Activated naive CD4-positive, alpha-beta T cell treated with Interleukin-2 at 50 U/mL for 16 hours (primary cell): ENCODE data around the gene TRIM8.

Source experiments
- DNase-seq: peaks from one replicate; pipeline ENCODE4 v3.0.0-alpha.2; 2020

Gene TRIM8, protein sequence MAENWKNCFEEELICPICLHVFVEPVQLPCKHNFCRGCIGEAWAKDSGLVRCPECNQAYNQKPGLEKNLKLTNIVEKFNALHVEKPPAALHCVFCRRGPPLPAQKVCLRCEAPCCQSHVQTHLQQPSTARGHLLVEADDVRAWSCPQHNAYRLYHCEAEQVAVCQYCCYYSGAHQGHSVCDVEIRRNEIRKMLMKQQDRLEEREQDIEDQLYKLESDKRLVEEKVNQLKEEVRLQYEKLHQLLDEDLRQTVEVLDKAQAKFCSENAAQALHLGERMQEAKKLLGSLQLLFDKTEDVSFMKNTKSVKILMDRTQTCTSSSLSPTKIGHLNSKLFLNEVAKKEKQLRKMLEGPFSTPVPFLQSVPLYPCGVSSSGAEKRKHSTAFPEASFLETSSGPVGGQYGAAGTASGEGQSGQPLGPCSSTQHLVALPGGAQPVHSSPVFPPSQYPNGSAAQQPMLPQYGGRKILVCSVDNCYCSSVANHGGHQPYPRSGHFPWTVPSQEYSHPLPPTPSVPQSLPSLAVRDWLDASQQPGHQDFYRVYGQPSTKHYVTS

DNA sequence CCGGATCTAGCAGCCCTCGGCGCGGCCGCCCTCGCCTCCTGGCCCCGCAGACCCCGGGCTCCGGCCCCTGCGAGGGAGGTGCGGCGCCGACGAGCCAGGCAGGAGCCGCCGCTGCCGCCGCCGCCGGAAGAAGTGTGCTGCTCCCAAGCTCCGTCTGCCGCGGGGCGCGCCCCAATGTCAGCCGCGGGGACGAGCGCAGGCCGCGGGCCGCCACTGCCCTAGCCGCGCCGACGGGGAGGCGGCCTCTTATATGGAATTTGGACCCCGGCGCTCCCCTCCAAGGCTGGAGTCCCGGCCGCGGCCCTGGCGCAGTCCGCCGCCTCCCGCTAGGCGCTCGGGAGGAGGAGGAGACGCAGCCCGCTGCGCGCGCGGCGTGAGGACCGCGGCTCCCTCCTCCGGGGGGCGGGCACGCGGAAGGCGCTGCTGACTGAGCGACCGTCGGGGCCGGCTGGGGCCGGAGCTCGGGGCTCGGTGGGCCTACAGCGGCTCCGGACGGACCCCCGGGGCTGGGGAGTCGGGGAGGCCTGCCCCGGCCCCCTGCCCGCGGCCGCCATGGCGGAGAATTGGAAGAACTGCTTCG, at the start of gene TRIM8:
Gene TRIM8 (plus strand): TSS at position 414 of the 580 bp plus-strand sequence. CDS start 139 bp downstream, at position 553.
- DNase-seq: peak; percentile 59

DNA sequence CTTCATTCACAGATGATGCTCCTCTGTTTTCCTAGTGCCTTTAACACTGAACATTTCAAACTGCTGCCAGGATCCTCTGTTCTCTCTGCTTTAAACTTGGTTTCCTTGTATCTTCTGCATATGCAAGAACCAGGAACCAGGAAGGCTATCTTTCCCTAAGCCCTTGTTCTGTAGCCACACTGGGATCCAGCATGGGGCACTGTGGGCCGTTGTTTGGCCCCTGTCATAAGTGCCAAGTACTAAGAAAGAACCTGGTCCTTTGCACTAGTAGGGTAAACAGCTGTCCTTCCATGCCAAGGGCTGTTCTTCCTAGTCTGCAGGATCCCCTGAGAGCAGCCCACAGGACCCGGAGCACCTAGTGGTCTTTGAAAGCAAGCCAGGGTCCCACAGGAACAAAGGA, 49.0 kb upstream of the TRIM8 start:
- DNase-seq: no peak

DNA sequence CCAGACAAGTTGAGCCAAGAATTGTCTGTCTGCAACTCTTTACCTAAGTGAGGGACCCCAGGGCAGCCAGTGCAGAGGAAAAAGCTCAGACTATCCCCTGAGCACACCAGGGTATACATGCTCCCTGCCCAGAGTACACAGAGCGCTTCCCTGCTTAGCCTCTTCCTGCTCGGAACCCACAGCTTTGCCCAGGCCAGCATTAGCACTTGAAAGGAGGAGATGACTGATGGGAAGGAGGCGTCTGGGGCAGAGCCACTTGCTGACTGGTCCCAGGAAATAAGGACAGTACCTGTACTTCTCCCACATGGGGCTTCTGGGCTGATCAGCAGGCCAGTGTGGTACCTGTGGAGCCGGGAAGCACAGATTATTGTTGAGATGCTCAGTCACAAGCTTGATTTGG, 48.4 kb upstream of the TRIM8 start:
- no peak for DNase-seq

- DNase-seq: no peak
These were observed 47.7 kb upstream of the TRIM8 start for GRCh38 chr10:102596506-102596971.

DNA sequence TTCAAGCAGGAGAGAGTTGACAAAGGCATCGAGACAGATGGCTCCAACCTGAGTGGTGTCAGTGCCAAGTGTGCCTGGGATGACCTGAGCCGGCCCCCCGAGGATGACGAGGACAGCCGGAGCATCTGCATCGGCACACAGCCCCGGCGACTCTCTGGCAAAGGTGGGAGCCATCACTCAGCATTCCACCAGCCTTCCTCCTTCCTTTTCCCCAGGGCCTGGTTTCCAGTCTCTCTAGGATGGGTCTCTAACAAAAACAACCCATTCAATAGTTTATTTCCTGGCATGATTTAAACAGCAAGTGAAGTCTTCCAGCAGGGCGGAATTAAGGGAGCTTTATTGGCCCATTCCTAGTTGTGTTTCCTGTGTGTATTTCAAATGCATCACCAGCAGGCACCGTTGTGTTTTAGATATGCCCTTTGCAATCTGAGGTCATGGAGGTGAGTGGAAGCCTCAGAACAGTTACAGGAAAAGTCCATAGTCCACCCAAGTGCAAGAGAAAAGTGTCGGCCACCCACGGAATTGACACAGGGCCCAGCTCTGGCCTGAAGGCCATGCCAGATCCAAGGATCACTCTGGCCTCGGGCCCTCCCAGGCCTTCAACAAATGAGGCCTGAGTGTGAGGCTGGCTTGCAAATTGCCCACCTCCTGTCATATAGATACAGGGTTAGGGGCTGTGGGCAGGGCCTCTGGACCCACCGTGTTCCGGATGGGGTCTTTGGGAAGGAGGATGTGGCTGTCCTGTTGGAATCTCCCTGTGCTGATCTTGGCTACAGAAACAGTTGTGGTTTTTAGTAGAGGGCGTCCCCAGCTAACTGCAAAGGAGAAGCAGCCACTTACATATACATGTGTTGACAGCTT, 46.9 kb upstream of the TRIM8 start:
- DNase-seq: no peak

DNA sequence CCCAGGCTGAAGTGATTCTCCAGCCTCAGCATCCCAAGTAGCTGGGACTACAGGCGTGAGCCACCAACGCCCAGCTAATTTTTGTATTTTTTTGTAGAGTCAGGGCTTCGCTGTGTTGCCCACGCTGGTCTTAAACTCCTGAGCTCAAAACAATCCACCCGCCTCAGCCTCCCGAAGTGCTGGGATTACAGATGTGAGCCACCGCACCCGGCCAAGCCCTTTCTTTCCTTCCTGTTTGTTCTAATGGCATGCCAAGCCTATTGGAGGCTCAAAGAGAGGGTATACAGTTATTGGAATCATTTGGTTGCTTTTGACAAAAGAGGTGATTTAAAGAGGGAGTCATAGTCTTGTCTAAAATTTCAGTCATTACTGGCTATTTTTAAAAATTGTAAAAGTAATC, 46.0 kb upstream of the TRIM8 start:
- no peak for DNase-seq

- DNase-seq: no peak
These were observed 44.5 kb upstream of the TRIM8 start for GRCh38 chr10:102599565-102600327.

DNA sequence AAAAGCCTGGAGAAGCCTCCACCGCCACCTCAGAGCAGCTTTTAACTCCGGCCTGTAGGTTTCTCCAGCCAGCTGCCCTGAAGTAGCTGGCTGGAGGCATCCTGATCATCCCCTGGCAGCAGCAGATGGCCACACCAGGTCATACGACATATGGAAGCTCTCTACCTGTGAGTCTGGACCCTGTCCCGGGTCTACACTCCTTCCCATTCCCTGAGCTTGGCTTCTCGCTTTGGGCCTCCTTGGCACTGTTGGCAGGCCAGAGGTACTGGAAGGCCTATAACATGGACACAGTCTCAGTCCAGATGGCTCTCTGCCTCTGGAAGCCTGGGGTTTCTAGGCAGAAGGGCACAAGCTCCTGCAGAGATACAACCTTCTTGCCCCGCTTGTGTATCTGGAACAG, 43.5 kb upstream of the TRIM8 start:
- no peak for DNase-seq

DNA sequence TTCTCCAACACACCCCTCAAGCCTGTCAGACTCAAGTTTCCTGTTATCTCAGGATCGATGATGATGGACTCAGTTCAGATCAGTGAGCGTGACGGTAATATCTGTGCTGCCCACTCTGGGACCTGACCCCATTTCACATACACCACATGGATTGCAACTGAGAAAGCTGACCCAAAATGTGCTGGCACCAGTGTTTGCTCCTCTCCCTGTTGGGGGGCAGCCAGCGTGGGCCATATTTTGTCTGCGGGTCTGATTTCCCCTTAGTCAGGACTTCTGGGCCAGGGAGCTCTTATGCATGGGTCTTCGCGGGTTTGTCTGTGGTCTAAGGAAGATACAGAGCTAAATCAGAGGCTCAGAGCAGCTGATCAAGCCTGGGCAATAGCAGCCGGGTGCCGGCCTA, 42.6 kb upstream of the TRIM8 start:
- no peak for DNase-seq

- DNase-seq: no peak
These were observed 41.8 kb upstream of the TRIM8 start for GRCh38 chr10:102602272-102603045.

DNA sequence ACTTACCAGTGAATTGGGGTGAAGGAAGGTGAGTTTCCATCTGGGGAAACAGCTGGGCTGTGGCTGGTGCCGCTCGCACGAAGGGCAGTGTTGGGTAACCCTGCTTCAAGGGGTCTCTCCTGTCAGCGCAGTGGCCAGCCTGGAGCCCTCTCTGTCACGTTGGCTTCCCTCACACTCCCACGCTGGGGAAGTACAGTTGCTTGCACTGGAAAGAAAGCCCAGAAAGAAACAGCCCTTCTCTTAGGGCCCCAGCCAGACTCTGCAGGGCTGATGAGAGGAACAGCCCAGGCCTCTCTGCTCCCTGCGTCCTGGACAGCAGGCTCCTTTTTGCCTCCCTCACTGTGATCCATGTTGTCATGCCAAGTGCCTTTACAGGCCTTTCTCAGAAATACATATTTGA, 40.3 kb upstream of the TRIM8 start:
- DNase-seq: no peak

- no peak for DNase-seq
These were observed 39.8 kb upstream of the TRIM8 start for GRCh38 chr10:102604439-102604841.

DNA sequence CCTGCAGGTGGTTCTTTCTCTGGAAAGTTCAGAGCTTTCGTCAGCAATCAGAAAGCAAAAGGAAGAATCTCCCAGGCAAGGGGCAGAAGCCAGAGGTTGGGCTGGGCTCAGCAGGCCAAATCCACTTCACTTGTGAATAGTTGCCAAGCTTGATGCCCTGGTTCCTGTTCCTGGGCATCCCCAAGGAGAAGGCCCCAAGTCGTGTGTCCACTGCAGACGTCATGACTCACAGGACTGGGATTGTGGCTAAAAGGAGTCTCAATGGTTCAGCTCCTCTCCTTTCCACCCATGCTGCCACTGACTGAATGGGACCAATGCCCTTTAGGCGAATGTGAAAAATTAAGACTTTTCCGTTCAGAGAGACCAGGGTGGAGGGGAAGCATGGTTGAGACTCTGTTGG, 38.6 kb upstream of the TRIM8 start:
- DNase-seq: no peak

DNA sequence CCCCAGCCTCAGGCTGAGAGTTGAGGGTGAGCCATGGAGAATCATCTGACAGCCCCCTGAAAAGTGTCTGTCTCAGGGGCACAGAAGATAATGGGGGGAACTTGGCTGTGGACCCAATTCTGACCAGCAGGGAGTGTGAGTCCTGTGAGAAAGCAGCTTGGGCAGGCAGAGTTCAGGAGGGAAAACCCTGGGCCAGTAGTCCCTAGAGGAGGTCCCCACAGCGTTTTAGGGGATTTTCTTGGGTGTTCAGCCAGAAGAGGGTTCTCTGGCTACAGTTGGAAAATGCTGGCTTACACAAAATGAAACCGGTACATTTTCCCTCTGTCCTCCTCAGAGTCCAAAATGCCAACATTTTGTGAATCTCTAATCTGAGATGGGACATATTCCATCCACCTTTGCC, 35.8 kb upstream of the TRIM8 start:
- DNase-seq: no peak

DNA sequence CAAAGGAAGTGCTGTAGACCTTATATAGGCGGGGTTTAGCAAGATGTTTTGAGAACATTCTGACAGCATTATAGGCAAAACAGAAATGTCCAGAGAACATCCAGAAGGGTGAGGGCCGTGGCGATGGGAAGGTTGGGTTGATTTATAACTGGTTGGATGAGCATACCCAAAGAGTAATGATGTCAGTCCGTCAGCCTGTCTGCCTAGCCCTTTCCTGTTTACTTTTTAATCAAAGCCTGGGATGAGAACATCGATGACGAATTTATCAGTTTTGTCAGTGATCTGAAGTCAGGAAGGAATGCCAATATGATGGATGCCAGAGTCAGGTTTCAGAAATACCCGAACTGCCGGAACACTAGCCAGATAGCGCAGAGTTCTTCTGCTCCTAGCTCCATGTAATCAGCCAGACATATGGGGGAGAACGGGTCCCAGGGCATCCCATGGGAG, 33.8 kb upstream of the TRIM8 start:
- no peak for DNase-seq

- DNase-seq: no peak
These were observed 32.7 kb upstream of the TRIM8 start for GRCh38 chr10:102611514-102612087.

DNA sequence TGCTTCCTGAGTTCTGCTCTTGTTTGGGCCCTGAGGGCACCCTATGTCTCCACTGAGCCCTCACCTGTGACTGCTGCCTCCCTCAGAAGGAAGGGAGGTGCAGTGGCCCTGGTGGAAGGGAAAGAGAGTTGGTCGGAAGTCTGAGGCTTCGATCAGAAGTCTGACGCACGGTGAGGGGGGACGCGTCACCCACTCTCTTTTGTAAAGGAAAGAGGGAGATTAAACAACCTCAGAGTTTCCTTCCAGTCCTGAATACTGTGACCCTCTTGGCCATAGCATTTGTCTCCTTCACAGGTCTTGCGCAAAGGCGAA, 31.4 kb upstream of the TRIM8 start:
- peak; percentile 38 for DNase-seq

DNA sequence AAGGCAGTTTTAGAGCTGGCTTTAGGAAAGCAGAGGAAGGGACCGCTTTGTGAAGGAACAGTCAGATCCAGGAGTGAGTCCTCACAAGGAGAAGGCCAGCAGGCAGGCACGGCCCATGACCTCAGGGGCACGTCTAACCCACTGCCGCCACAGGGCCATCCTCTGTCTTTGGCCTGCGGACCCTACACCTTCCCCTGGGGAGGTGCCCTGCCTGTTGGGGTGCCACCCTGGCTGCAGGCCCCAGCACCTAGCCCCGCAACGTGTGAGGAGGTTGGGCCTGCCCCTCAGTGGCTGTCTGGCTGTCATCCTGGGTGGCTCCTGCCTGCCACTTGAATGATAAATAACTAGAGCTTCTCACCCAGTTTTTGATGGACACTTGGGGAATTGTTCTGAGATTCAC, 31.0 kb upstream of the TRIM8 start:
- no peak for DNase-seq

DNA sequence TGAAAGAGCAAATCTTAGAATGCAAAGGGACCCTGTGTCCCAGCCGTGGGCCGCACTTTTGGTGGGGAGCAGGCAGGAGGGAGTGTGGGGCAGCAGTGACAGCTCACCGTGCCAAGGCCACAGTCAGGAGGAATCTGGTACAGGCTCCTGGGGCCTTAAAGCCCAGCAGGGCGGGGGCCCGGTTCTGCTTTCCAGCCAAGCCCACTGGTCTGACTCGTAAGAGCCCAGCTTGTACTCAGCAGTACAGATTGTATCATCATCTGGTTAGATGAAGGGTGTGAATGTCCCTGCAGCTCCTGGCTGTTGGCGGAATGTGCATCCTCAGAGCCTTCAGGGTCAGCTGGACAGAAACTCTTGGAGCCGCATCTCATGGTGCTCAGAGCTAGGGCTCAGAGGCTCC, 30.5 kb upstream of the TRIM8 start:
- no peak for DNase-seq

DNA sequence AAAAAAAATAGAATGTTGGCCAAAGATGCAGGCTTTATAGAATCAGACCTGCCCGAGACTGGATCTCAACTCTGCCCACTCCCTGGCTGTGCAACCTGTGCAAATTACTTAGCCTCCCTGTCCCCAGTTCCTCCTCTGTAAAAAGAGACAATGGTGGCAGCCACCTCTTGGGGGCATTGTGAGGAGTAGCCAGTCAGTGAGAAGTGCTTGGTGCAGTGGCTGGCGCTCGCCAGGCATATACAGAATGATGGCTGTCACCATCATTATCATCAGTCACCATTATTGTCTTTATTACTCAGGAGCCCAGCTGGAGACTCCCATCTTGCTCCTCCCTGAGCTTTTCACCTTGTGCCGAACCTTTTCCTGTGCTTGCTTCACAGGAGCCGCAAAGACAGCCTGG, 29.4 kb upstream of the TRIM8 start:
- no peak for DNase-seq

DNA sequence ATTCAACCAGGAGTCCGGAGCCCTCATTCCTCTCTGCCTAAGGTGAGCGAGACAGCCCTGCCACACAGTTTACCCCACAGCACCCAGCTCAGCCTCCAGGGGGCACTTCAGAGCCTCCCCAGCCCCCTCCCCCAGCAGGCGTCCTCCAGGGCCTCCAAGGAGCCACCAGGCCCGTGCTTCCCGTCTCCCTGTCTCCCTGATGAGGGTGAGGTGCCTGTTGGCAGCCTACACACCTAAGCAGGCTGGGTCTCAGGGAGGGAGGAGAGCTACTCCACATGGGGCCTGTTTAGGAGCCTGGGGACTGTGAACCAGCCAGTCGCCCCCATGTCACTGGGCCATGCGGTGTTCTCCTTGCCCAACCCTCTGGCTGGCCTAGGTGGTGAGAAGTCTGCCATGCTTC, 28.9 kb upstream of the TRIM8 start:
- peak; percentile 18 for DNase-seq
